SU-DHL-6 (cell line): Measurements from ENCODE around the gene CRPPA.
A peak's percentile ranks its signal among the peaks of the same experiment; 100 is the strongest.

Experiments used
- H2AFZ ChIP-seq: fragments of 200-600 bp; sonication (generic); 2 replicates; pipeline ENCODE4 v1.6.1; 2014; ENCODE audit warnings: low read depth, mild to moderate bottlenecking, moderate library complexity, mixed read lengths, antibody characterized with exemption, low read length; ENCODE audit not compliant: severe bottlenecking
- H3F3A ChIP-seq: fragments of 200-600 bp; shearing (Covaris generic); 2 replicates; pipeline ENCODE4 v1.6.0; 2016; ENCODE audit warnings: antibody characterized with exemption, mild to moderate bottlenecking; ENCODE audit not compliant: insufficient read depth
- H3K27ac ChIP-seq: fragments of 200-600 bp; sonication (generic); 2 replicates; pipeline ENCODE4 v1.5.1; 2016; ENCODE audit warnings: low read depth, mild to moderate bottlenecking, low read length, moderate library complexity, mixed read lengths
- H3K27me3 ChIP-seq: fragments of 200-600 bp; sonication (generic), shearing (Covaris generic); 2 replicates; pipeline ENCODE4 v1.6.0; 2014; ENCODE audit warnings: mild to moderate bottlenecking, low read length
- H3K36me3 ChIP-seq: fragments of 200-600 bp; sonication (generic); 2 replicates; pipeline ENCODE4 v1.6.1; 2014; ENCODE audit warnings: mild to moderate bottlenecking, low read length, mixed read lengths
- H3K4me2 ChIP-seq: fragments of 300-600, 200-600 bp; shearing (Covaris generic), sonication (generic); 2 replicates; pipeline ENCODE4 v1.6.0; 2014; ENCODE audit warnings: low read length, low read depth, mild to moderate bottlenecking; ENCODE audit not compliant: poor library complexity, severe bottlenecking
- H3K4me3 ChIP-seq: fragments of 200-600 bp; sonication (generic); 2 replicates; pipeline ENCODE4 v1.5.1; 2014; ENCODE audit warnings: antibody characterized with exemption, low read length, mild to moderate bottlenecking, mixed read lengths; ENCODE audit not compliant: insufficient read depth, poor library complexity, severe bottlenecking
- H3K79me2 ChIP-seq: fragments of 200-600 bp; sonication (generic); 2 replicates; pipeline ENCODE4 v1.6.1; 2014; ENCODE audit warnings: mild to moderate bottlenecking, low read length, moderate library complexity; ENCODE audit not compliant: insufficient read depth
- H3K9ac ChIP-seq: fragments of 200-600 bp; sonication (generic); 2 replicates; pipeline ENCODE4 v1.7.0; 2014; ENCODE audit warnings: mild to moderate bottlenecking, low read length
- H3K9me2 ChIP-seq: fragments of 200-600 bp; sonication (generic); replicated peaks from 2 replicates; pipeline ENCODE4 v1.6.1; 2014; ENCODE audit warnings: low read length; ENCODE audit not compliant: insufficient read depth
- H3K9me3 ChIP-seq: fragments of 200-600 bp; sonication (generic); 2 replicates; pipeline ENCODE4 v1.6.1; 2014; ENCODE audit warnings: low read length, mixed read lengths; ENCODE audit not compliant: insufficient read depth
- H4K20me1 ChIP-seq: fragments of 200-600 bp; sonication (generic); 2 replicates; pipeline ENCODE4 v1.6.1; 2014; ENCODE audit warnings: low read depth, mild to moderate bottlenecking, antibody characterized with exemption, low read length, moderate library complexity, mixed read lengths
- CTCF ChIP-seq: fragments of 200-600 bp; sonication (generic); IDR thresholded peaks from one replicate; pipeline ENCODE4 v1.5.1; 2017; ENCODE audit warnings: antibody characterized with exemption, mild to moderate bottlenecking, low read length, moderate library complexity; ENCODE audit not compliant: insufficient read depth, poor library complexity, severe bottlenecking
- EZH2phosphoT487 ChIP-seq: fragments of 200-600 bp; sonication (generic), shearing (Covaris generic); conservative IDR thresholded peaks from 2 replicates; pipeline ENCODE4 v1.6.1; 2018; ENCODE audit warnings: mild to moderate bottlenecking, antibody characterized with exemption, low read length, moderate library complexity, mixed read lengths

CRPPA gene

GRCh38 chr7:16432425-16432731 lies 11.0 kb upstream of the CRPPA start:
- 0 out of 2 replicates have a peak, but pooled peaks cover 2% of the 10 kb centered on the region for H3K27me3 ChIP-seq
- no peak overlapping the region for H2AFZ ChIP-seq
- TF ChIP-seq EZH2phosphoT487: no peak
- no peak for TF ChIP-seq CTCF
- H3K9ac ChIP-seq: no peak overlapping the region
- no peaks in the 10 kb centered on the region for H3K79me2 ChIP-seq
- H3K4me3 ChIP-seq: no peak overlapping the region
- H3F3A ChIP-seq: no peaks in the 10 kb centered on the region
- H3K36me3 ChIP-seq: no peaks in the 10 kb centered on the region
- H3K4me2 ChIP-seq: no peak overlapping the region
- no peaks in the 10 kb centered on the region for H3K9me2 ChIP-seq
- no peaks in the 10 kb centered on the region for H4K20me1 ChIP-seq
- H3K27ac ChIP-seq: no peak overlapping the region
- H3K9me3 ChIP-seq: no peaks in the 10 kb centered on the region

- H3F3A ChIP-seq: no peaks in the 10 kb centered on the region
- H2AFZ ChIP-seq: no peak overlapping the region
- no peaks in the 10 kb centered on the region for H4K20me1 ChIP-seq
- no peak overlapping the region for H3K4me3 ChIP-seq
- H3K27ac ChIP-seq: no peak overlapping the region
- no peak for TF ChIP-seq EZH2phosphoT487
- peak; percentile 35 for TF ChIP-seq CTCF
- H3K9ac ChIP-seq: no peak overlapping the region
- no peaks in the 10 kb centered on the region for H3K9me2 ChIP-seq
- H3K9me3 ChIP-seq: no peaks in the 10 kb centered on the region
- H3K79me2 ChIP-seq: no peaks in the 10 kb centered on the region
- no peak overlapping the region for H3K4me2 ChIP-seq
- no peaks in the 10 kb centered on the region for H3K36me3 ChIP-seq
- H3K27me3 ChIP-seq: 0 out of 2 replicates have a peak, but pooled peaks cover 2% of the 10 kb centered on the region
These were observed 10.5 kb upstream of the CRPPA start for GRCh38 chr7:16431646-16432424.

GRCh38 chr7:16430133-16430532 lies 8.8 kb upstream of the CRPPA start:
- H3K36me3 ChIP-seq: no peaks in the 10 kb centered on the region
- H3K9me3 ChIP-seq: no peaks in the 10 kb centered on the region
- H3K27me3 ChIP-seq: 0 out of 2 replicates have a peak, but pooled peaks cover 2% of the 10 kb centered on the region
- no peak overlapping the region for H3K9ac ChIP-seq
- no peak overlapping the region for H3K4me2 ChIP-seq
- no peaks in the 10 kb centered on the region for H3F3A ChIP-seq
- H3K27ac ChIP-seq: no peak overlapping the region
- no peaks in the 10 kb centered on the region for H4K20me1 ChIP-seq
- TF ChIP-seq EZH2phosphoT487: no peak
- no peak for TF ChIP-seq CTCF
- H3K79me2 ChIP-seq: no peaks in the 10 kb centered on the region
- H2AFZ ChIP-seq: no peak overlapping the region
- no peak overlapping the region for H3K4me3 ChIP-seq
- H3K9me2 ChIP-seq: no peaks in the 10 kb centered on the region
